GM23338 (cell line): ENCODE data around the gene ESRRB. TPM values are rescaled to one million over a fixed set of nuclear protein-coding genes. Genes with fewer than 3 reads are reported as not detected.

Experiments
- ATAC-seq: fragments of 200-7000 bp; cut with Tn5 transposase; 3 replicates; pipeline ENCODE4 v1.9.1; 2020
- DNase-seq: peaks from one replicate; pipeline ENCODE4 v3.0.0-alpha.2; 2015; ENCODE audit warnings: low spot score
- H2AFZ ChIP-seq: fragments of 200-600 bp; sonication (generic); 2 replicates; pipeline ENCODE4 v1.8.0; 2016; ENCODE audit warnings: antibody characterized with exemption, mild to moderate bottlenecking, moderate library complexity
- H3F3A ChIP-seq: fragments of 200-600 bp; sonication (generic); replicated peaks from 2 replicates; pipeline ENCODE4 v1.8.0; 2017; ENCODE audit warnings: antibody characterized with exemption, mixed run types, low read depth
- H3K27ac ChIP-seq: fragments of 200-600 bp; sonication (generic); 2 replicates; pipeline ENCODE4 v1.6.1; 2016; ENCODE audit warnings: low read depth
- H3K27me3 ChIP-seq: fragments of 200-600 bp; sonication (generic); 2 replicates; pipeline ENCODE4 v1.8.0; 2016; ENCODE audit warnings: mild to moderate bottlenecking, mixed run types, moderate library complexity; ENCODE audit not compliant: insufficient read depth
- H3K36me3 ChIP-seq: fragments of 200-600 bp; sonication (generic); 2 replicates; pipeline ENCODE4 v1.8.0; 2016; ENCODE audit warnings: mild to moderate bottlenecking; ENCODE audit not compliant: insufficient read depth
- H3K4me1 ChIP-seq: fragments of 200-600 bp; sonication (generic); 2 replicates; pipeline ENCODE4 v1.8.0; 2016; ENCODE audit warnings: mild to moderate bottlenecking, moderate library complexity; ENCODE audit not compliant: insufficient read depth
- H3K4me2 ChIP-seq: fragments of 200-600 bp; sonication (generic); 2 replicates; pipeline ENCODE4 v1.7.1; 2017; ENCODE audit warnings: mixed run types
- H3K4me3 ChIP-seq: fragments of 200-600 bp; sonication (generic); 2 replicates; pipeline ENCODE4 v1.6.1; 2016; ENCODE audit warnings: mixed run types
- H3K79me2 ChIP-seq: fragments of 200-600 bp; sonication (generic); replicated peaks from 2 replicates; pipeline ENCODE4 v1.8.0; 2017; ENCODE audit warnings: mild to moderate bottlenecking; ENCODE audit not compliant: insufficient read depth
- H3K9me2 ChIP-seq: fragments of 200-600 bp; sonication (generic); 2 replicates; pipeline ENCODE4 v1.8.0; 2017; ENCODE audit not compliant: insufficient read depth
- H4K20me1 ChIP-seq: fragments of 200-600 bp; sonication (generic); replicated peaks from 2 replicates; pipeline ENCODE4 v1.8.0; 2017; ENCODE audit warnings: mild to moderate bottlenecking; ENCODE audit not compliant: insufficient read depth
- H3K27ac Mint-ChIP-seq: 2 replicates; pipeline ENCODE4 v1.8.0; 2020; ENCODE audit warnings: inconsistent platforms, mild to moderate bottlenecking, moderate library complexity, mixed read lengths
- H3K27me3 Mint-ChIP-seq: 3 replicates; pipeline ENCODE4 v1.8.0; 2022; ENCODE audit warnings: low read depth, mild to moderate bottlenecking, moderate library complexity, mixed read lengths, inconsistent platforms; ENCODE audit not compliant: insufficient read depth, poor library complexity
- H3K36me3 Mint-ChIP-seq: 3 replicates; pipeline ENCODE4 v1.8.0; 2021; ENCODE audit warnings: low read depth, mild to moderate bottlenecking, inconsistent platforms, moderate library complexity, mixed read lengths
- H3K4me1 Mint-ChIP-seq: 3 replicates; pipeline ENCODE4 v1.8.0; 2020; ENCODE audit warnings: mild to moderate bottlenecking, inconsistent platforms, mixed read lengths
- H3K4me3 Mint-ChIP-seq: 3 replicates; pipeline ENCODE4 v1.8.0; 2021; ENCODE audit warnings: moderate library complexity, mild to moderate bottlenecking, inconsistent platforms, mixed read lengths
- H3K9me3 Mint-ChIP-seq: 3 replicates; pipeline ENCODE4 v1.8.0; 2020; ENCODE audit warnings: moderate library complexity, mild to moderate bottlenecking, inconsistent platforms, mixed read lengths
- EZH2phosphoT487 ChIP-seq: fragments of 200-600 bp; sonication (generic); IDR thresholded peaks from one replicate; pipeline ENCODE4 v1.8.1; 2018; ENCODE audit warnings: antibody characterized with exemption; ENCODE audit not compliant: unreplicated experiment
- JUNB ChIP-seq: IDR thresholded peaks from one replicate; pipeline ENCODE4 v1.6.1; 2016; ENCODE audit warnings: antibody characterized with exemption; ENCODE audit not compliant: unreplicated experiment
- ZNF331 ChIP-seq: fragments of 250-450 bp; sonication (Bioruptor Pico); IDR thresholded peaks from 2 replicates; pipeline ENCODE4 v1.5.0; 2020; ENCODE audit warnings: low read depth, mild to moderate bottlenecking, moderate library complexity
- polyA plus RNA-seq: library from polyadenylated mRNA; unstranded; fragments of >200 nt; fragmentation: Nextera tagmentation; extraction: Ambion mirVana; gene quantifications from 2 replicates; pipeline ENCODE4 v1.2.1, GENCODE V29; 2016
- total RNA-seq: library from RNA; depleted of rRNA; stranded (reverse); fragments of >200 nt; shearing (Covaris generic); gene quantifications from 2 replicates; pipeline ENCODE4 v1.2.3, GENCODE V29; 2014
- TF ChIP-seq, protein P1 (sequence below): IDR thresholded peaks from 2 replicates; pipeline ENCODE4 v1.6.1; 2016; ENCODE audit warnings: antibody characterized with exemption
- TF ChIP-seq, protein P2 (sequence below), 2 experiments: fragments of 200-600 bp in 1 of 2; sonication (generic) in 1 of 2; conservative IDR thresholded peaks; 2 replicates each; pipeline versions ENCODE4 v1.5.1 to v1.6.1; 2016 to 2017; ENCODE audit warnings: antibody characterized with exemption in 2 of 2, low read depth in 2 of 2, mild to moderate bottlenecking in 2 of 2, moderate library complexity in 1 of 2

ESRRB gene
- total and polyA plus RNA-seq, 2 experiments from 2014 or later, result 0.31 to 0.52 TPM

DNA sequence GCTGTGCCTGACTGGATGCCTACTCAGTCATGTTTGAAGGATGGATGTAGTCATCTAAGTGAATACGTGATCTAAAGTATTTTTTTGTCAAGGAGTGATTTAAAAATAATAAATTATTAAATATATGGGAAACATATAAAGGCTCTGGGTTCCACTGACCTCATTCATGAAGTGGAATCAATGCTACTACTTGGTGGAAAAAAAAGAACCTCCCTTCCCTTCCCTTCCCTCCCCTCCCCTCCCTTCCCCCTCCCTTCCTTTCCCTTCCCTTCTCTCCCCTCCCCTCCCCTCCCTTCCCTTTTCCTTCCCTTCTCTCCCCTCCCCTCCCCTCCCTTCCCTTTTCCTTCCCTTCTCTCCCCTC, 162.7 kb downstream of the ESRRB start:
- no peak overlapping the region for H3K4me3 Mint-ChIP-seq
- Histone ChIP-seq H3K9me2 (no peaks in the 10 kb centered on the region), H3K4me3 (no peak overlapping the region), H2AFZ (no peak overlapping the region), H3F3A (no peaks in the 10 kb centered on the region), H3K36me3 (no peaks in the 10 kb centered on the region), H4K20me1 (no peaks in the 10 kb centered on the region), H3K79me2 (no peaks in the 10 kb centered on the region), H3K27ac (no peak overlapping the region), H3K4me1 (peaks cover 5% of the 10 kb centered on the region), H3K4me2 (no peak overlapping the region), H3K27me3 (no peaks in the 10 kb centered on the region)
- H3K9me3 Mint-ChIP-seq, result peaks cover 2% of the 10 kb centered on the region; the same call in 1 of the 3 replicates
- TF ChIP-seq, protein P1, sequence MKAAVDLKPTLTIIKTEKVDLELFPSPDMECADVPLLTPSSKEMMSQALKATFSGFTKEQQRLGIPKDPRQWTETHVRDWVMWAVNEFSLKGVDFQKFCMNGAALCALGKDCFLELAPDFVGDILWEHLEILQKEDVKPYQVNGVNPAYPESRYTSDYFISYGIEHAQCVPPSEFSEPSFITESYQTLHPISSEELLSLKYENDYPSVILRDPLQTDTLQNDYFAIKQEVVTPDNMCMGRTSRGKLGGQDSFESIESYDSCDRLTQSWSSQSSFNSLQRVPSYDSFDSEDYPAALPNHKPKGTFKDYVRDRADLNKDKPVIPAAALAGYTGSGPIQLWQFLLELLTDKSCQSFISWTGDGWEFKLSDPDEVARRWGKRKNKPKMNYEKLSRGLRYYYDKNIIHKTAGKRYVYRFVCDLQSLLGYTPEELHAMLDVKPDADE, result no peak
- TF ChIP-seq, protein P2, sequence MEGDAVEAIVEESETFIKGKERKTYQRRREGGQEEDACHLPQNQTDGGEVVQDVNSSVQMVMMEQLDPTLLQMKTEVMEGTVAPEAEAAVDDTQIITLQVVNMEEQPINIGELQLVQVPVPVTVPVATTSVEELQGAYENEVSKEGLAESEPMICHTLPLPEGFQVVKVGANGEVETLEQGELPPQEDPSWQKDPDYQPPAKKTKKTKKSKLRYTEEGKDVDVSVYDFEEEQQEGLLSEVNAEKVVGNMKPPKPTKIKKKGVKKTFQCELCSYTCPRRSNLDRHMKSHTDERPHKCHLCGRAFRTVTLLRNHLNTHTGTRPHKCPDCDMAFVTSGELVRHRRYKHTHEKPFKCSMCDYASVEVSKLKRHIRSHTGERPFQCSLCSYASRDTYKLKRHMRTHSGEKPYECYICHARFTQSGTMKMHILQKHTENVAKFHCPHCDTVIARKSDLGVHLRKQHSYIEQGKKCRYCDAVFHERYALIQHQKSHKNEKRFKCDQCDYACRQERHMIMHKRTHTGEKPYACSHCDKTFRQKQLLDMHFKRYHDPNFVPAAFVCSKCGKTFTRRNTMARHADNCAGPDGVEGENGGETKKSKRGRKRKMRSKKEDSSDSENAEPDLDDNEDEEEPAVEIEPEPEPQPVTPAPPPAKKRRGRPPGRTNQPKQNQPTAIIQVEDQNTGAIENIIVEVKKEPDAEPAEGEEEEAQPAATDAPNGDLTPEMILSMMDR (conservative IDR thresholded peaks at IDR 0.05; ENCODE audit: low read depth in 2 of 2), result no peak
- TF ChIP-seq ZNF331, result no peak
- no peak overlapping the region for H3K27ac Mint-ChIP-seq
- H3K36me3 Mint-ChIP-seq, result no peaks in the 10 kb centered on the region; the same call in 2 of the 3 replicates
- no peak for ATAC-seq
- peaks cover 3% of the 10 kb centered on the region for H3K27me3 Mint-ChIP-seq
- no peak for DNase-seq
- peaks cover 26% of the 10 kb centered on the region for H3K4me1 Mint-ChIP-seq

DNA sequence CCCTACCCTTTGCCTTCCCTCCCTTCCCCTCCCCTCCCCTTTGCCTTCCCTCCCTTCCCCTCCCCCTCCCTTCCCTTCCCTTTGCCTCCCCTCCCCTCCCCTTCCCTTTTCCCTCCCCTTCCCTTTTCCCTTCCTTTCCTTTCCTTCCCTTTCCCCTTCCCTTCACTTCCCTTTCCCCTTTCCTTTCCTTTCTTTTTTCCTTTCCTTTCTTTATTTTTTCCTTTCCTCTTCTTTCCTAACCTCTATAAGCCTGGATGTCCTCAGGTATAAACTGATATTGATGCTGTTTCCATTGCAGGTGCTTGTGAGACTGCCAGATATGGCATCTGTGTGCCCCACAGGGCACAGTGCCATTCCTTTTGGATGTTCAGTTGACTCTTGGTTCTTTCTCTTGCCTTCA, 163.2 kb downstream of the ESRRB start:
- Histone ChIP-seq H3F3A (no peaks in the 10 kb centered on the region), H3K27ac (no peak overlapping the region), H3K4me1 (peaks cover 5% of the 10 kb centered on the region; the same call in 1 of the 2 replicates), H4K20me1 (no peaks in the 10 kb centered on the region), H3K4me3 (no peak overlapping the region), H3K9me2 (no peaks in the 10 kb centered on the region), H3K27me3 (no peaks in the 10 kb centered on the region), H2AFZ (no peak overlapping the region), H3K79me2 (no peaks in the 10 kb centered on the region), H3K4me2 (no peak overlapping the region), H3K36me3 (no peaks in the 10 kb centered on the region)
- ATAC-seq (no peak), DNase-seq (no peak)
- Mint-ChIP-seq H3K4me3 (no peak overlapping the region), H3K27me3 (peaks cover 3% of the 10 kb centered on the region), H3K9me3 (peaks cover 2% of the 10 kb centered on the region; the same call in 1 of the 3 replicates), H3K4me1 (peaks cover 22% of the 10 kb centered on the region), H3K27ac (no peak overlapping the region), H3K36me3 (no peaks in the 10 kb centered on the region; the same call in 2 of the 3 replicates)
- TF ChIP-seq JUNB, result no peak
- no peak for TF ChIP-seq ZNF331

DNA sequence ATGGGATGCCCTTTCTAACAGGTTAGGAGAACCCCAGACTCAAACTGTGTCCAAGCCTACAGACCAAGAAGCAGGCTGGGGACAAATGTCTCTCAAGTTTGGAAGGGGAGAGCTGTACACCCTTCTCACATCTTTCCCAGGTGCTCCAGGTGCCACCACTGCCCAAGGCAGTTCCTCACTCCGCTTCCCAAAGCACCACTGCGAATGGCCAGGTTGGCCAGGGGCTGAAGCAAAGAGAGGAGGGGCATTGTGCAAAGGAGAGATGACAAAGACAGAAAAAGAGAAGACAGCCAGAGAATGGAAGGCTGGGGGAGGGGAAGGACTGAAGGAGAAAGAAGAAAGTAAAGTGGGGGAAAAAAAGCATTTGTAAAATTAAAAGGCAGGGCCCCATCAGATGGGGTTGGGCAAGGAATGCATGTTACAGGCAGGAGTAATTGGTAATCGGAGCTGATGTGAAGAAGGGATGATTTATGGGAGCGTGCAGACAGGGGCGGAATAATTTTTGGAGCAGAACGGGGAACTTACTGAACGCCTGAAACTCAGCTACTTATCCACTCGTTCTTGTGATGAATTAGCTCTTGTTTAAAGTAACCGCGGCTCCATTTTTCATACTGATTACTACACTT, 165.8 kb downstream of the ESRRB start:
- H3K4me1 Mint-ChIP-seq, result peaks cover 22% of the 10 kb centered on the region
- no peak overlapping the region for H3K4me3 ChIP-seq
- no peak overlapping the region for H3K27ac ChIP-seq
- H3K4me2 ChIP-seq, result 0 out of 2 replicates have a peak overlapping the region, but pooled peaks have one; percentile 38
- no peaks in the 10 kb centered on the region for H3K36me3 ChIP-seq
- peak overlapping the region; percentile 83 for H2AFZ ChIP-seq
- no peak for TF ChIP-seq EZH2phosphoT487
- peaks cover 4% of the 10 kb centered on the region for H3K27me3 Mint-ChIP-seq
- H3K9me2 ChIP-seq, result no peaks in the 10 kb centered on the region
- H3K36me3 Mint-ChIP-seq, result no peaks in the 10 kb centered on the region
- H3K4me1 ChIP-seq, result peaks cover 5% of the 10 kb centered on the region; the same call in 1 of the 2 replicates
- H3K4me3 Mint-ChIP-seq, result no peak overlapping the region
- DNase-seq, result no peak
- H3K27ac Mint-ChIP-seq, result peak overlapping the region; percentile 1; the same call in 1 of the 2 replicates
- H3K79me2 ChIP-seq, result no peaks in the 10 kb centered on the region
- no peaks in the 10 kb centered on the region for H3K9me3 Mint-ChIP-seq
- H4K20me1 ChIP-seq, result no peaks in the 10 kb centered on the region
- H3F3A ChIP-seq, result no peaks in the 10 kb centered on the region
- ATAC-seq, result no peak; the same call in 2 of the 3 replicates
- no peaks in the 10 kb centered on the region for H3K27me3 ChIP-seq
